HUES6 (cell line): ENCODE measurements around the gene PRKCE.
"Not testable (repeated sequence)": the region's sequence is repeated elsewhere in the genome, so short reads cannot be mapped to it uniquely, and the experiment has no call there.

Experiments used
- H3K27ac ChIP-seq: 2 replicates; pipeline ENCODE4 v1.7.0; 2013; ENCODE audit warnings: low read depth, mild to moderate bottlenecking, low read length, inconsistent platforms
- H3K27me3 ChIP-seq: 2 replicates; pipeline ENCODE4 v1.6.1; 2013; ENCODE audit warnings: low read length; ENCODE audit not compliant: control insufficient read depth, insufficient read depth
- H3K36me3 ChIP-seq: 2 replicates; pipeline ENCODE4 v1.6.1; 2013; ENCODE audit warnings: low read length; ENCODE audit not compliant: control insufficient read depth, insufficient read depth
- H3K4me1 ChIP-seq: 2 replicates; pipeline ENCODE4 v1.6.1; 2013; ENCODE audit warnings: low read length; ENCODE audit not compliant: control insufficient read depth, insufficient read depth
- H3K4me3 ChIP-seq: 2 replicates; pipeline ENCODE4 v1.5.1; 2013; ENCODE audit warnings: low read depth, low read length
- H3K9ac ChIP-seq: one replicate; pipeline ENCODE4 v1.6.1; 2013; ENCODE audit warnings: mild to moderate bottlenecking, low read length
- H3K9me3 ChIP-seq: 2 replicates; pipeline ENCODE4 v1.6.1; 2013; ENCODE audit warnings: low read depth, low read length; ENCODE audit not compliant: control insufficient read depth, insufficient read depth

PRKCE gene

GRCh38 chr2:46207591-46207990 is 556.1 kb downstream of the PRKCE start:
- no peaks in the 10 kb centered on the region for H3K27me3 ChIP-seq
- no peak overlapping the region for H3K4me3 ChIP-seq
- peaks cover 16% of the 10 kb centered on the region for H3K9me3 ChIP-seq
- H3K4me1 ChIP-seq, result peaks cover 2% of the 10 kb centered on the region; the same call in 1 of the 2 replicates
- H3K9ac ChIP-seq, result no peak overlapping the region
- no peaks in the 10 kb centered on the region for H3K36me3 ChIP-seq
- no peak overlapping the region for H3K27ac ChIP-seq

- H3K4me1 ChIP-seq, result peaks cover 2% of the 10 kb centered on the region; the same call in 1 of the 2 replicates
- no peak overlapping the region for H3K27ac ChIP-seq
- no peaks in the 10 kb centered on the region for H3K27me3 ChIP-seq
- no peaks in the 10 kb centered on the region for H3K36me3 ChIP-seq
- H3K4me3 ChIP-seq, result no peak overlapping the region
- H3K9ac ChIP-seq, result no peak overlapping the region
- peaks cover 16% of the 10 kb centered on the region for H3K9me3 ChIP-seq
These were observed 557.3 kb downstream of the PRKCE start for GRCh38 chr2:46208766-46209165.

DNA sequence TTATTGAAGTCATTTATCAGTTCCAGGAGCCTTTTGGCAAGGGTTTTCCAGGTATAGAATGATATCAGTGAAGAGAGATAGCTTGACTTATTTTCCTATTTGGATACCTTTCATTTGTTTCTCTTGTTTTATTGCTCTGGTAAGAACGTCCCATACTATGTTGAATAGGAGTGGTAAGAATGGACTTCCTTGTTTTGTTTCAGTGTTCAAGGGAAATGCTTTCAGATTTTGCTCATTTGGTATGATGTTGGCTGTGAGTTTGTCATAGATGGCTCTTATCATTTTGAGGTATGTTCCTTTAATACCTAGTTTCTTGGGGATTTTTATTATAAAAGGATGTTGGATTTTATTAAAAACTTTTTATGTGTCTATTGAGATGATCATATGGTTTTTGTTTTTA is 558.6 kb downstream of the PRKCE start:
- no peak overlapping the region for H3K9ac ChIP-seq
- peaks cover 2% of the 10 kb centered on the region; the same call in 1 of the 2 replicates for H3K4me1 ChIP-seq
- no peaks in the 10 kb centered on the region for H3K36me3 ChIP-seq
- no peak overlapping the region for H3K4me3 ChIP-seq
- no peak overlapping the region for H3K27ac ChIP-seq
- peaks cover 16% of the 10 kb centered on the region for H3K9me3 ChIP-seq
- no peaks in the 10 kb centered on the region for H3K27me3 ChIP-seq

GRCh38 chr2:46211461-46211860 is 560.0 kb downstream of the PRKCE start:
- Histone ChIP-seq H3K27me3 (no peaks in the 10 kb centered on the region), H3K36me3 (no peaks in the 10 kb centered on the region), H3K4me3 (no peak overlapping the region), H3K9me3 (peaks cover 16% of the 10 kb centered on the region), H3K9ac (no peak overlapping the region), H3K4me1 (no peaks in the 10 kb centered on the region), H3K27ac (no peak overlapping the region)

- H3K27ac ChIP-seq, result no peak overlapping the region
- H3K4me3 ChIP-seq, result no peak overlapping the region
- no peaks in the 10 kb centered on the region for H3K4me1 ChIP-seq
- no peak overlapping the region for H3K9ac ChIP-seq
- H3K9me3 ChIP-seq, result peaks cover 24% of the 10 kb centered on the region
- H3K27me3 ChIP-seq, result no peaks in the 10 kb centered on the region
- H3K36me3 ChIP-seq, result no peaks in the 10 kb centered on the region
These were observed 562.4 kb downstream of the PRKCE start for GRCh38 chr2:46213906-46214305.

GRCh38 chr2:46216213-46216612 is 564.7 kb downstream of the PRKCE start:
- H3K36me3 ChIP-seq, result no peaks in the 10 kb centered on the region
- H3K27ac ChIP-seq, result no peak overlapping the region
- no peak overlapping the region for H3K4me3 ChIP-seq
- peaks cover 17% of the 10 kb centered on the region for H3K9me3 ChIP-seq
- H3K27me3 ChIP-seq, result no peaks in the 10 kb centered on the region
- H3K9ac ChIP-seq, result no peak overlapping the region
- no peaks in the 10 kb centered on the region for H3K4me1 ChIP-seq

DNA sequence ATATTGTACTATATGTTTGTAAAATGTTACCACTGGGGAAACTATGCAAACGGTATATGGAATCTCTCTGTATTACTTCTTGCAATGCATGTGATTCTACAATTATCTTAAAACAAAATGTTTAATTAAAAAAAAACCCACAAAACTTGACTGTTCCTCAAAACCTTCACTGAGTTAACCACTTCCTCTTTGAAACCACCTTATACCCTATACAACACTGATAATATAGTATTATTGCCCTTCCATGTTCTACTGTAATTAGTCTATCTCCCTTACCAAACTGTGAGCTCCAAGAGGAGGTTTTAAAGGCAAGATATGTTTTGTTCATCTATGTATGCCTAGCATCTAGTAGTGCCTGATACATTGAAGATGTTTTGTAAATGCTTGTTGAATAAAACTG is 572.0 kb downstream of the PRKCE start:
- not testable (repeated sequence) for H3K27me3 ChIP-seq, H3K36me3 ChIP-seq, H3K4me3 ChIP-seq, H3K27ac ChIP-seq, H3K9me3 ChIP-seq, H3K4me1 ChIP-seq, H3K9ac ChIP-seq

- no peak overlapping the region for H3K27ac ChIP-seq
- H3K9ac ChIP-seq, result no peak overlapping the region
- no peaks in the 10 kb centered on the region for H3K9me3 ChIP-seq
These were observed 573.7 kb downstream of the PRKCE start for GRCh38 chr2:46225150-46225625.

GRCh38 chr2:46225730-46226129 is 574.3 kb downstream of the PRKCE start:
- no peak overlapping the region for H3K27ac ChIP-seq
- H3K9me3 ChIP-seq, result no peaks in the 10 kb centered on the region
- H3K4me3 ChIP-seq, result no peak overlapping the region
- no peak overlapping the region for H3K9ac ChIP-seq
- H3K4me1 ChIP-seq, result peaks cover 19% of the 10 kb centered on the region
- H3K36me3 ChIP-seq, result no peaks in the 10 kb centered on the region
- H3K27me3 ChIP-seq, result no peaks in the 10 kb centered on the region

More at GRCh38 chr2:46225150-46225625, 573.7 kb downstream of the PRKCE start:
- no peaks in the 10 kb centered on the region for H3K27me3 ChIP-seq
- H3K4me1 ChIP-seq, result peaks cover 14% of the 10 kb centered on the region
- H3K36me3 ChIP-seq, result no peaks in the 10 kb centered on the region
- no peak overlapping the region for H3K4me3 ChIP-seq

DNA sequence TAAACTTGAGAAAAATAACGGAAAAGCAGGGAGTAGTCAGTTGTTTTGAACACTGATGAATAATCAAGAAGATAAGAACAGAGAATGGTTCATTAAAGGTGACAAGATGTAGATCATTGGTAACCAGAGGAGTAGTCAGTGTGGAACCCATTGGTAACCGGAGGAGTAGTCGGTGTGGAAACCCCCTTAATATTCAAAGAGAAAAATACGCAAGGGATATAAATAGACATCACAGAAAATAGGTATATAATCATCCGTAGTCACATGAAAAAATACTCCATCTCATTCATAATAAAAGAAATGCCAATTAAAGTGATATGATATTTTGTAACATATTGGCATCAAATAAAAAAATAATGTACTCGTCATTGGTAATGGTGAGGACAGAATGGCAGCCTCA is 575.1 kb downstream of the PRKCE start:
- Histone ChIP-seq H3K4me3 (no peak overlapping the region), H3K4me1 (peaks cover 24% of the 10 kb centered on the region), H3K36me3 (no peaks in the 10 kb centered on the region), H3K9ac (no peak overlapping the region), H3K27ac (no peak overlapping the region), H3K27me3 (no peaks in the 10 kb centered on the region), H3K9me3 (no peaks in the 10 kb centered on the region)

DNA sequence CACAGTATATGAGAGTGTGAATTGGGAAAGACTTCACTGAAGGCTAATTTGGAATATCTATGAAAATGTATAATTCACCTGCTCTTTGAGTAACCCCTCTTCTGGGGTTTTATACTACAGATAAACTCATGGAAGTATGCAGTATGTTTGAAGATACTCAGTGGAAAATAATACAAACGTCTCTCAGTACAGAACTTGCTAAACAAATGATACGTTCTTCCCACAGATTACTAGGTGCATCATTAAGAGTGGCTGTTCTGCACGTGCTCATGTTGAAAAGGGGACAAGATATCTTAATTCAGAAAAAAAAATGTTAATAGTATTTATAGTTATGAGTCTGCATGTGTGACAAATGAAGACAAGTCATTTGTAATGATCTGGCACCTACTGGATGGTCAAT is 575.5 kb downstream of the PRKCE start:
- Histone ChIP-seq H3K9me3 (no peaks in the 10 kb centered on the region), H3K27me3 (no peaks in the 10 kb centered on the region), H3K27ac (no peak overlapping the region), H3K4me3 (no peak overlapping the region), H3K4me1 (peaks cover 24% of the 10 kb centered on the region), H3K9ac (no peak overlapping the region), H3K36me3 (no peaks in the 10 kb centered on the region)
